HG03135 (cell line): Measurements from ENCODE around the gene MAPK11.
"Not testable (repeated sequence)": the region's sequence is repeated elsewhere in the genome, so short reads cannot be mapped to it uniquely, and the experiment has no call there.

Experiments used
- ATAC-seq: cut with Tn5 transposase; IDR thresholded peaks from one replicate; pipeline ENCODE4 v1.9.1; 2021; ENCODE audit warnings: mild to moderate bottlenecking, moderate library complexity; ENCODE audit not compliant: unreplicated experiment

Gene MAPK11

GRCh38 chr22:50278956-50279619 lies 8.9 kb upstream of the MAPK11 start:
- ATAC-seq: no peak

DNA sequence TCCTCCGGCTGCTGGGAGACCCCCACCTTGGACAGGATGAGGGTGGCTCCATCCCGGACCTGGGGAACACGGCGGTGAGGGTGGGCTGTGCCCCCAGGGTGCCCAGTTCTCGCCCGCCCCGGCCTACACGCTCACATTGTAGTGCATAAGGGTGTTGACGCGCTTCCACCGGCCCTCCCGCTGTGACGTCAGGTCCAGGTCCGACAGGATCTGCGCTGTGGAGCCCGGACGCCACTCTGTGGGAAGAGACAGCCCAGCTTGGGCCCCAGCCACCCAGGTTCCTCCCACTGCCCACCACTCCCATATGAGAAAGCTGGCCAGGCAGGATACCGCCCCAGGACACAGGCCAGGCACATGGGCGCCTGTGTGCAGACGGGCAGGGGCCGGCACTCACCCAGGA lies 8.3 kb upstream of the MAPK11 start:
- ATAC-seq: no peak

DNA sequence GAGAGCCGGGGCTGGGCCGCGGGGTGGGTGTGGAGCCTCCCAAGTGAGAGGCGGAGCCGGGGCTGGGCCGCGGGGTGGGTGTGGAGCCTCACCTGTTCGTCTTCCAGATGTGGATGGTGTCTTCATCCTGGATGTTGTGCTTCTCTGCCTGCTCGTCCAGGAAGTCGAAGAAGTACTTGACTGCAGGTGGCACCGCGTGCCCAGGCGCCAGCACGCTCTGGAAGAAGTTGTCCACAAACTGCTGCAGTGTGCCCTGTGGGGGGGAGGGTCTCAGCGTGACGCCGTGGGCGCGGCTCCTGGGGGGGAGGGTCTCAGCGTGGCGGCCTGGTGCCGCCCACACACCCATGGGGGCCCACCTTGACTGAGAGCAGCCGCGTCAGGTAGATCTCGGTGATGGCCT lies 7.6 kb upstream of the MAPK11 start:
- ATAC-seq: no peak

DNA sequence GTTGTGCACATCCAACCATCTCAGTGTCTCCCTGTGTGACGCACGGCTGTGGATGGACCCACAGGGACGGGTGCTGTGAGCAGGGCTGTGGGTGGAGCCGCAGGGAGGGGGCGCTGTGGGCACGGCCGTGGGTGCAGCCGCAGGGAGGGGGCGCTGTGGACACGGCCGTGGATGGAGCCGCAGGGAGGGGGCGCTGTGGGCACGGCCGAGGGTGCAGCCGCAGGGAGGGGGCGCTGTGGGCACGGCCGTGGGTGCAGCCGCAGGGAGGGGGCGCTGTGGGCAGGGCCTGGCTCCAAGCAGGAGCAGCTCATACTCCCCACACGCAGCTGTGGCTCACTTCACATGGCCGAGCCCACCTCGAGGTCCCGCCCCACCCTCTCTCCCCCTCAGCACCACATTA lies 6.0 kb upstream of the MAPK11 start:
- ATAC-seq: no peak

GRCh38 chr22:50275181-50276055 lies 5.2 kb upstream of the MAPK11 start:
- ATAC-seq: no peak

DNA sequence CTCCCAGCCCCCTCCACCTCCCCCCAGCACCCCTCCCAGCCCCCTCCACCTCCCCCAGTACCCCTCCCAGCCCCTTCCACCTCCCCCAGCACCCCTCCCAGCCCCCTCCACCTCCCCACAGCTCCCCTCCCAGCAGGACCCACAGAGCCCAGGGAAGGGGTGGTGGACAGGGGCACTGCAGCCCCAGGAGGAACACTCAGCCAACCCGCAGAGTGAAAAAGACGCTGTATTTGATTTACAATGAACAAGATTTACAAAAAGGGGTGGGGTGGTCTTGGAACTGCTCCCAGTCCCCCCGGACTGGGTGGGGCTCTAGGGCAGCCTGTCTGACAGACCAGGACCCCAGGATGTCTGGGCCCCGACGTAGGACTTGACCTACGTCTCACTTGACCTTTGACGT lies 4.6 kb upstream of the MAPK11 start:
- no peak for ATAC-seq

DNA sequence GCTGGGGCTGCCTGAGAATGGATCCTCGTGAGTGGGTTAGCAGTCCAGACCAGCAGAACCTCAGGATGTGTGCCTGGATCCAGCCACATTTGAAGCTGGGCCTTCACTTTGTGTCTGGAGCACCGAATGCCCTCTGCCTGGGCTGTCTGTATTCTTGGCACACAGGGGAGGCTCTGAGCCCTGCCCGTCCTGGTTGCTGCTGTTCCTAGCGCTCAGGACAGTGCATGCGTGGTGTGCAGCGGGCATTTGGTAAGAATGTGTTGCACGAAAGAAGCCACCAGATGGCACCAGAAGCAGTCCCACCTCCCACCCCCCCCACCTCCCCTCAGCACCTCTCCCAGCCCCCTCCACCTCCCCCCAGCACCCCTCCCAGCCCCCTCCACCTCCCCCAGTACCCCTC lies 4.1 kb upstream of the MAPK11 start:
- no peak for ATAC-seq

- not testable (repeated sequence) for ATAC-seq
These were observed 3.6 kb upstream of the MAPK11 start for GRCh38 chr22:50273781-50274180.

- not testable (repeated sequence) for ATAC-seq
These were observed 3.2 kb upstream of the MAPK11 start for GRCh38 chr22:50273352-50273751.

DNA sequence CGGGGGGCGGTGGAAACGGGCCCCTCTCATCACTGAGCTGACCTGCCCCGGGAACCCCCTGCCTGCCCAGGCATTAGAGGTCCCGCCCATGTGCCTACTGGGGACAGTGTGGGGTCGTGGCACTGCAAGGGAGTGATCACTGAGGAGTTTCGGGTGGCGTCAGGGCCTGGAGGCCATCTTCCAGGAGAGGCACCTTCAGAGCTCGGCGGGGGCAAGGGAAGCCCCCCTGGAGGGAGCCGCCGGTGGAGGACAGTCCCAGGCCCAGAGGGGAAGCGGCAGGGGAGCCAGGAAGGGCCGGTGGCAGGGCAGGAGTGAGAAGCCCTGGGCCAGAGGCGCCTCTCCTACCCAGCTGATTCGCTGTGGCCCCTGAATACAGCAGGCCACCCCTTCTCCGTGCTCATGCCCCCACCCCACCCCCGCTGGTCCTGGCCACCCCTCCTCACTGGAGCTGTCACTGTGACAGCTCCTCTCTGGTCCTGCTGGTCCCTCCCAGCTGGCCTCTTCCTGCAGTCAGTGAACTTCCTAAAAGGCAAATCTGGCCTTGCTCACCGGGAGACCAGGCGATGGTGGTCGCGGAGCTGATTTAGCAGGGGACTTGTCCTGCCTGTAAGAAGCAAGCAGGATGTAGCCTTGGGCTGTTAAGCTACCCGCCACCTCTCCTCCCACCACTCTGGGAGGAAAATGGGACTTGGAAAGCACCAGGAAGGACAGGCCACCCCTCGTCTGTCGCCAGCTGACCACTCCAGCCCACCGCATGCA lies 2.0 kb upstream of the MAPK11 start:
- no peak for ATAC-seq

GRCh38 chr22:50271519-50271970 lies 1.4 kb upstream of the MAPK11 start:
- no peak for ATAC-seq

GRCh38 chr22:50270666-50271394 lies 650 bp upstream of the MAPK11 start:
- peak; percentile 40 for ATAC-seq

- no peak for ATAC-seq
These were observed 609 bp downstream of the MAPK11 start for GRCh38 chr22:50269573-50269969.

- no peak for ATAC-seq
These were observed 1.5 kb downstream of the MAPK11 start for GRCh38 chr22:50268655-50269113.

DNA sequence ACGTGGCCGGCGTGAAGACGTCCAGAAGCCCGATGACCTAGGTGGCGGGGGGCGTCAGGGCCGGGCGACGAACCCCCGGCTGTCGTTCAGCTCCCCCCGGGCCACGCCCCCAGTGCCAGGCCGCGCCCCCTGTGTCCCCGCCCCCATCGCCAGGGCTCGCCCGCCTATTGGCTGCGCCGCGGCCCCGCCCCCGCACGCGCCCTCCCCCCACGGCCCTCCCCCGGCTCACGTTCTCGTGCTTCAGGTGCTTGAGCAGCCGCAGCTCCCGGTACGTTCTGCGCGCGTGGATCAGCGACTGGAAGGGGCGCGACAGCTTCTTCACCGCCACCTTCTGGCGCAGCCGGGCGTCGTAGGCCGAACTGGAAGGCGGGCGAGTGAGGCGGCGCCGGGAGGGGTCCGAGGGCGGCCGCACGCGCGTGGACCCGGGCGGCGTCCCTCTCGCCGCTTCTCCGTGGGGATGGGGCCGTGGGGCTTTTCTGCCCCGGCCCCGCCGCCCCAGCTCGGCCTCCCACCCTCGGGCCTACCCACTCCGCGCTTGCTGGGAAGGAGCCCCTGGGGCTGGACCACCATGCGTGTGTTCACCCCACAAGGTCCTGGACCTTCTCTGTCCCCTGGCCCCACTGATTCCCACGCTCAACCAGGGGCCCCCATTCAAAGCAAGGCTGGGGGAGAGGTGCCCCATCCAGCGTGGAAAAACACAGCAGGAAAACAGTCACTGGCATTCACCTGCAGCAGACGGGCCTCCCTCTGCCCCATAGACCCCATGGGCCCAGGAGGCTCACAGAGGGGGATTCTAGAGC lies 2.4 kb downstream of the MAPK11 start:
- no peak for ATAC-seq

GRCh38 chr22:50266994-50267393 lies 3.2 kb downstream of the MAPK11 start:
- no peak for ATAC-seq

- ATAC-seq: no peak
These were observed 5.1 kb downstream of the MAPK11 start for GRCh38 chr22:50264946-50265669.

GRCh38 chr22:50264104-50264745 lies 6.0 kb downstream of the MAPK11 start:
- ATAC-seq: no peak
